Ishikawa (cell line): Measurements from ENCODE around the gene GTPBP2.

Experiments used
- CEBPB ChIP-seq: IDR thresholded peaks from 2 replicates; pipeline ENCODE4 v1.6.1; 2012
- CREB1 ChIP-seq: IDR thresholded peaks from 2 replicates; pipeline ENCODE4 v1.6.1; 2012; ENCODE audit warnings: low read depth
- EGR1 ChIP-seq: IDR thresholded peaks from 2 replicates; pipeline ENCODE4 v1.6.1; 2012
- EP300 ChIP-seq: IDR thresholded peaks from 2 replicates; pipeline ENCODE4 v1.6.1; 2012; ENCODE audit warnings: borderline replicate concordance
- FOXM1 ChIP-seq: IDR thresholded peaks from 2 replicates; pipeline ENCODE4 v1.6.1; 2012; ENCODE audit warnings: low read depth, borderline replicate concordance
- MAX ChIP-seq: IDR thresholded peaks from 2 replicates; pipeline ENCODE4 v1.6.1; 2012
- RAD21 ChIP-seq: IDR thresholded peaks from 2 replicates; pipeline ENCODE4 v1.6.1; 2012; ENCODE audit warnings: low read depth
- REST ChIP-seq: IDR thresholded peaks from 2 replicates; pipeline ENCODE4 v1.6.1; 2012; ENCODE audit warnings: low read depth, mild to moderate bottlenecking
- TAF1 ChIP-seq: IDR thresholded peaks from 2 replicates; pipeline ENCODE4 v1.6.1; 2012; ENCODE audit warnings: low read depth, mild to moderate bottlenecking
- TEAD4 ChIP-seq: IDR thresholded peaks from 2 replicates; pipeline ENCODE4 v1.6.1; 2012
- YY1 ChIP-seq: IDR thresholded peaks from 2 replicates; pipeline ENCODE4 v1.6.1; 2012; ENCODE audit warnings: low read depth
- ZBTB7A ChIP-seq: IDR thresholded peaks from 2 replicates; pipeline ENCODE4 v1.6.1; 2012; ENCODE audit warnings: low read depth

GRCh38 chr6:43678341-43678740, 49.3 kb upstream of the GTPBP2 start:
- TF ChIP-seq CEBPB (no peak), MAX (no peak), EP300 (no peak), TAF1 (no peak), YY1 (no peak), RAD21 (no peak), TEAD4 (no peak), REST (no peak), CREB1 (no peak), EGR1 (no peak), FOXM1 (no peak), ZBTB7A (no peak)
